OCI-LY7 (cell line): ENCODE results near the gene PPEF2.

ENCODE experiments used
- CTCF ChIP-seq: fragments of 200-600 bp; sonication (generic); conservative IDR thresholded peaks from 2 replicates; pipeline ENCODE4 v1.5.1; 2014; ENCODE audit warnings: mild to moderate bottlenecking, antibody characterized with exemption, low read length, moderate library complexity, mixed read lengths
- EZH2phosphoT487 ChIP-seq: fragments of 200-600 bp; sonication (generic); IDR thresholded peaks from 2 replicates; pipeline ENCODE4 v1.6.1; 2018; ENCODE audit warnings: low read depth, borderline replicate concordance, mild to moderate bottlenecking, mixed run types, antibody characterized with exemption, low read length, moderate library complexity, mixed read lengths

DNA sequence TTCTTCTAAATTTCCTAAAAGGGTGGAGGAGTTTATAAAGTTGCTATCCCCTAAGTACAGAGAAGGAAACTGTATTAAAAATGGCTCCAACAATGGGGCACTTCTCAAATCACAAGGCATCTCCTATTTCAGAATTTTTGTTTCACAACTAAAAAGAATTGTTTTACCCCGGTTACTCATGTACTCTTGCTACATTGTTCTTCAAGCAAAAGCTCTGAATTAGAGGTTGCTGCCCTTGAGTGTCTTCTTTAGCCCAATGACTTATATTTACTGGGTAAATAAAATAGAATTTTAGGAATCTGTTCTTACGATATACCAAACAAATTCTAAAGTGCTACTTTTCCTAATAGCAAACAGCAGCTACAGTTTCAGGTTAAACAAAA, 67.5 kb downstream of the PPEF2 start:
- TF ChIP-seq CTCF (no peak), EZH2phosphoT487 (no peak)
